Subcutaneous adipose tissue (tissue), 4 donors: ENCODE data around the gene KLK13. TPM values are rescaled to one million over a fixed set of nuclear protein-coding genes. Genes with fewer than 3 reads are reported as not detected.

Source experiments
- total RNA-seq, 4 donors: library from RNA; depleted of rRNA; stranded (reverse); fragments of >200 nt; gene quantifications; one replicate each; pipeline ENCODE4 v1.1.0, GENCODE V29; 2016
- TF ChIP-seq, protein P1 (sequence below): fragments of 450-650 bp; IDR thresholded peaks from one replicate; pipeline ENCODE4 v1.5.1; 2016; ENCODE audit warnings: low read depth, mild to moderate bottlenecking, control low read depth, antibody characterized with exemption, moderate library complexity

KLK13 gene, protein sequence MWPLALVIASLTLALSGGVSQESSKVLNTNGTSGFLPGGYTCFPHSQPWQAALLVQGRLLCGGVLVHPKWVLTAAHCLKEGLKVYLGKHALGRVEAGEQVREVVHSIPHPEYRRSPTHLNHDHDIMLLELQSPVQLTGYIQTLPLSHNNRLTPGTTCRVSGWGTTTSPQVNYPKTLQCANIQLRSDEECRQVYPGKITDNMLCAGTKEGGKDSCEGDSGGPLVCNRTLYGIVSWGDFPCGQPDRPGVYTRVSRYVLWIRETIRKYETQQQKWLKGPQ
- total RNA-seq: not detected

DNA sequence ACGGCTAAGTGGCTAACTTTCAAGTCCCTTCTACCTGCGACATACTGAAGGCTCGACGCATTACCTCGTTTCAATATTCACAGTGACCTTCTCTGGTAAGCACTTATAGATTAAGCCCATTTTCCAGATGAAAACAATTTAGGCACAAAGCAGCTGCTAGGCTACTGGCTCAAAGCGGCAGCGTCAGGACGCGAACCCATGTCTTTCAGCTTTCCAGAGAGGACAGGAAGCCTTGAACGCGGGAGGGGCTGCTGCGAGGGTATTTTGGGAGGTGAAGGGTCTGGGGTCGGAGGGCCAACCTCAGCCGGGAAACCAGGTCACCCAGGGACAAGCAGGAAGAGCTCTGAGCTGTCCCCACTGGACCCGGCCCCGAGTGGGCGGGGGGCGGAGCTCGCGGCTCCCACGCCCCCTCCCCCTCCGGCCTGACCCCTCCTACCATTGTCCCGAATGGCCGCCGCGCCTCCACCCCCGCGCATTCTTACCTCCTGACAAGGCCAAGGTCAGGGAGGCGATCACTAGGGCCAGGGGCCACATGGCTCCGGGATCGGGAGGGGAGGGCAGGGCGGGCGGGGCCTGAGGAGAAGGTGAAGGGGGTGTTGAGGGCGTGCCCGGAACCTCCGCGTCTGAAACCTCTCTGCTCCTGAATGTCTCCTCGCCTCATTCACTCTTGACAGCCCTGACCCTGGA, at the start of gene KLK13:
KLK13 (minus strand) TSS at position 559 of the 687 bp plus-strand sequence; CDS start at position 534, 25 bp downstream.
- TF ChIP-seq, protein P1, sequence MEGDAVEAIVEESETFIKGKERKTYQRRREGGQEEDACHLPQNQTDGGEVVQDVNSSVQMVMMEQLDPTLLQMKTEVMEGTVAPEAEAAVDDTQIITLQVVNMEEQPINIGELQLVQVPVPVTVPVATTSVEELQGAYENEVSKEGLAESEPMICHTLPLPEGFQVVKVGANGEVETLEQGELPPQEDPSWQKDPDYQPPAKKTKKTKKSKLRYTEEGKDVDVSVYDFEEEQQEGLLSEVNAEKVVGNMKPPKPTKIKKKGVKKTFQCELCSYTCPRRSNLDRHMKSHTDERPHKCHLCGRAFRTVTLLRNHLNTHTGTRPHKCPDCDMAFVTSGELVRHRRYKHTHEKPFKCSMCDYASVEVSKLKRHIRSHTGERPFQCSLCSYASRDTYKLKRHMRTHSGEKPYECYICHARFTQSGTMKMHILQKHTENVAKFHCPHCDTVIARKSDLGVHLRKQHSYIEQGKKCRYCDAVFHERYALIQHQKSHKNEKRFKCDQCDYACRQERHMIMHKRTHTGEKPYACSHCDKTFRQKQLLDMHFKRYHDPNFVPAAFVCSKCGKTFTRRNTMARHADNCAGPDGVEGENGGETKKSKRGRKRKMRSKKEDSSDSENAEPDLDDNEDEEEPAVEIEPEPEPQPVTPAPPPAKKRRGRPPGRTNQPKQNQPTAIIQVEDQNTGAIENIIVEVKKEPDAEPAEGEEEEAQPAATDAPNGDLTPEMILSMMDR: no peak

- TF ChIP-seq, protein P1: no peak
Measured at GRCh38 chr19:51114087-51114729, 49.3 kb upstream of the KLK13 start.

GRCh38 chr19:51111606-51112005, 46.7 kb upstream of the KLK13 start:
- TF ChIP-seq, protein P1: no peak

- TF ChIP-seq, protein P1: no peak
Measured at GRCh38 chr19:51110666-51110971, 45.7 kb upstream of the KLK13 start.

DNA sequence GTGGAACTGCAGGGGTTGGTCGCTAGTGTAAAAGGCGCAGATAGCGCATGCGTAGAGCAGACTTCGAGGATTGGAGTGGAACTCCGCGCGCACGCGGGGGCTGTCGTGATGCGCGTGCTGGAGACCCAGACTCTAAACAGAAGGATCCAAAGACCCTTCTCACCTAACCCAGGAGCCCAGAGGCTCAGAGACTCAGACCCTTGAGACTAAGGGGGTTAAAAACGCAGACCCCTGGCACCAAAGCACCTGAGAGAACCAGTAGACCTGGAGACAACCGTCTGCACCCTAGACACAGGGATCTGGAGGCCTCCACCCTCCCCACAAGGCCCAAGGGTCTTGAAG, 43.9 kb upstream of the KLK13 start:
- TF ChIP-seq, protein P1: no peak

GRCh38 chr19:51108066-51108804, 43.3 kb upstream of the KLK13 start, which contains the start of gene CTU1:
CTU1 (minus strand) TSS chr19:51108409; CDS start chr19:51104569, 3,840 bp downstream.
- TF ChIP-seq, protein P1: no peak
